Stimulated activated CD4-positive, alpha-beta T cell treated with anti-CD3 and anti-CD28 coated beads, Interleukin-1b, Interleukin-23, amount 100 ng/mL, for 48 hours (primary cell): ENCODE results near the gene LGALS1.
A peak's percentile ranks its signal among the peaks of the same experiment; 100 is the strongest.

Experiments
- DNase-seq: peaks from one replicate; pipeline ENCODE4 v3.0.0-alpha.2; 2020

The LGALS1 gene

GRCh38 chr22:37664249-37665101 is 11.0 kb upstream of the LGALS1 start:
- DNase-seq, result no peak

GRCh38 chr22:37665487-37665886 is 9.9 kb upstream of the LGALS1 start:
- DNase-seq, result no peak

- no peak for DNase-seq
Measured at GRCh38 chr22:37669586-37669985, 5.8 kb upstream of the LGALS1 start.

GRCh38 chr22:37672206-37672919 is 3.1 kb upstream of the LGALS1 start:
- no peak for DNase-seq

- DNase-seq, result no peak
Measured at GRCh38 chr22:37672920-37673455, 2.4 kb upstream of the LGALS1 start.

- DNase-seq, result no peak
Measured at GRCh38 chr22:37674248-37674647, 1.2 kb upstream of the LGALS1 start.

- DNase-seq, result no peak
Measured at GRCh38 chr22:37675930-37676735, 697 bp downstream of the LGALS1 start.

- DNase-seq, result peak; percentile 93
Measured at GRCh38 chr22:37676736-37677492, 1.5 kb downstream of the LGALS1 start.

- DNase-seq, result no peak
Measured at GRCh38 chr22:37677493-37677974, 2.1 kb downstream of the LGALS1 start.

GRCh38 chr22:37678372-37678771 is 2.9 kb downstream of the LGALS1 start:
- DNase-seq, result no peak

GRCh38 chr22:37679670-37680069 is 4.2 kb downstream of the LGALS1 start:
- DNase-seq, result no peak

- DNase-seq, result no peak
Measured at GRCh38 chr22:37680191-37680851, 4.9 kb downstream of the LGALS1 start.

- DNase-seq, result no peak
Measured at GRCh38 chr22:37681001-37681424, 5.6 kb downstream of the LGALS1 start.

- DNase-seq, result peak; percentile 79
Measured at GRCh38 chr22:37681556-37682049, 6.2 kb downstream of the LGALS1 start.

GRCh38 chr22:37684803-37685615 is 9.6 kb downstream of the LGALS1 start:
- no peak for DNase-seq

GRCh38 chr22:37686002-37686982 is 10.9 kb downstream of the LGALS1 start, which contains the start of gene NOL12:
Gene NOL12 (plus strand): TSS chr22:37686343. CDS start chr22:37686393, 50 bp downstream.
- DNase-seq, result peak; percentile 75

GRCh38 chr22:37690407-37690806 is 15.0 kb downstream of the LGALS1 start:
- no peak for DNase-seq

GRCh38 chr22:37690901-37691504 is 15.6 kb downstream of the LGALS1 start:
- DNase-seq, result no peak
